Left ventricle myocardium superior (tissue), 1 donor: ENCODE results near the gene PRKCI. TPM values are rescaled to one million over a fixed set of nuclear protein-coding genes. Genes with fewer than 3 reads are reported as not detected.
"Not testable (repeated sequence)": the region's sequence is repeated elsewhere in the genome, so short reads cannot be mapped to it uniquely, and the experiment has no call there.

ENCODE experiments used
- ATAC-seq: fragments of 200-7000 bp; cut with Tn5 transposase; one replicate; pipeline ENCODE4 v1.9.1; 2020; ENCODE audit warnings: mild to moderate bottlenecking, moderate library complexity
- DNase-seq: peaks from one replicate; pipeline ENCODE4 v3.0.0-alpha.2; 2020
- intact Hi-C: fragments of 100-400 bp; cut with micrococcal nuclease; formaldehyde crosslinking; loops from one replicate; pipeline ENCODE4 v1.11.0; 2022
- long read RNA-seq: library from polyadenylated mRNA; unstranded; transcript quantifications from one replicate; pipeline ENCODE4 v2.0.0, GENCODE V29; 2021
- total RNA-seq: library from RNA; stranded (reverse); fragmentation: NEBNext Ultra II Directional; extraction: Animal tissue kit (Norgen Biotek cat#: 25700); gene quantifications from one replicate; pipeline ENCODE4 v1.2.1, GENCODE V29; 2021
- donor health status: DM: no; HTN: yes; CAD: no; lungs with severe emphysema.

PRKCI gene
- 15.8 TPM for total RNA-seq
- long read RNA-seq, full-length matches to known transcripts, result 45 of 62 reads
- long read RNA-seq, partial matches to known transcripts, result 4 of 62 reads
- long read RNA-seq, other reads (novel, unspliced or antisense), result 13 of 62 reads

DNA sequence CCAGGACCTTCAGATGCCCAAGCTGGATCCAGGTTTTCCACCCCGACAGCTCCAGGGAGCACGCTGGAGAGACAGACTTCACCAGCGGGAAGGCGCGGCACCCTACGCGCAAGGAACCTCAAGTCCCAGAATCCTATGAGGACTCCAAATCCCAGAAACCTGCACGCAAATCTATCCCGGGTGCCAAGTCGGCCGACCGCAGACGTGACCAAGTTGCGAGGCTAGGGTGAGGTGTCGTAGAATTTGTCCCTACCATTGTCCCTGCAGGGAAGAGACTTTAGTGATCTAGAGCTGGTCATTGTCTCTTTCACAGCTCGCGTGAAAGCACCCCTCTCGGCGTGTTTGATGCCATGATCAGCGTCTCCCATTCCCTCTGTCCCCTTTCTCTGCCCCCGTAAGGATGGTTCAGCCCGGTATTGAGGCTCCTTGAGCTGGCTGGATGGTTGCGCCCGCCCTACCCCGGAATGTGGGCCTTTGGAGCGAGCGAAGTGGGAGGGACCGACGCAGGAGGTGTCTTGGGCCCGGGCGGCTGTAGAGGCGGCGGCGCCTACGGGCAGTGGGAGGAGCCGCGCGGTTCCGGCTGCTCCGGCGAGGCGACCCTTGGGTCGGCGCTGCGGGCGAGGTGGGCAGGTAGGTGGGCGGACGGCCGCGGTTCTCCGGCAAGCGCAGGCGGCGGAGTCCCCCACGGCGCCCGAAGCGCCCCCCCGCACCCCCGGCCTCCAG is at the start of gene PRKCI:
TSS of gene PRKCI (plus strand) at position 501 of the 723 bp plus-strand sequence. CDS start 246 bp downstream, outside the sequence.
- DNase-seq, result peak; percentile 97

DNA sequence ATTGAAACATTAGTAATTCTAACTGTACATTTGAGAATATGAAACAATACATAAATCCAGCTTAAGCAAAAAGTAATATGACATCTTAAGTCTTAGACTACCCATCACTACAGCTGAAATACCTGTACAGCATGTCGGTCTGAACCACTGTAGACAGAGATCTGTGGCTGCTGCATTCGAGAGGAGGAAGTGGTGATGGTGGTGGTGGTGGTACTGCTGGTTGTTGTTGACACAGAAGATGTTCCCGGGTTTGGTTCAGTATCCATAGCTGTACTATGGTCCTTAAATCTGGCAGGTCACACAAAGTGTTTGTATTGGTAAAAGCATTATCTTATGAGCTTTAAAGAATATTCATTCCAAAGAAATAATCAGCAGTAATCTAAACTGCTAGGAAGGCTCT is 43.6 kb upstream of the PRKCI start:
- DNase-seq, result no peak
- intact Hi-C loops, result no loop called here
- ATAC-seq, result no peak

More for the DNA sequence above, at the start of gene PRKCI:
- intact Hi-C loops, result no loop called here
- peak; percentile 99 for ATAC-seq

- DNase-seq, result no peak
- no peak for ATAC-seq
- intact Hi-C loops, result no loop called here
Observed at GRCh38 chr3:170179432-170179831, 42.8 kb upstream of the PRKCI start.

DNA sequence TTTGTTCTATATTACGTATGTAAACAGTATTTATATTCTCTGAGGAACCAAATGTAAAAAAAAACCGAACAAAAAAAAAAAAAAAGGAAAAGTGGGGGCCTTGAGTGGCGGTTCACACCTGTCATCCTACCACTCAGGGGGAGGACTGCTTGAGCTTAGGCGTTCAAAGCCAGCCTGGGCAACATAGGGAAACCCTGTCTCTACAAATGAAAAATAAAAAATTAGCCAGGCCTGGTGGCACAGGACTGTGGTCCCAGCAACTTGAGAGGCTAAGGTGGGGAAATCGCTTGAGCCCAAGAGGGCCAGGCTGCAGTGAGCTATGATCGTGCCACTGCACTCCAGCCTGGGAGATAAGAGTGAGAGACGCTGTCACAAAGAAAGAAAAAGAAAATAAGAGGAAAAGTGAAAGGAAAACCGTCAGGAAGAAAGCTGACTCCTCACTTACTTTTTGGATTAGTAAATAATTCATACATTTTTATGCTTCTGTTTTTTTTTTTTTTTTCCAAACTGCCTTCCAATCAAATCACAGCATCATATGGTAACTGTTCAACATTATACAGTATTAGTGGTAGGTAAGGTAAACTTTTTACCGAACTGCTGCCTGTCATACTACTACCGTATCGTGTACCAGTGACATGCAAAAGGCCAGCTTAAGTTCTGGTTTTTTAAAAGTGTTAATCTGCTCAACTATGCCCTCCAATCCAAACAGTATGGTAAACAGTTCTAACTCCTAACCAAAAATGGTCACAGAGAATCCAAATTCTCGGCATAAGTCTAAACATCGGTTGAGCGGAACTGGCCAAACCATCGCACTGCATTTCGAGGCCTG is 41.9 kb upstream of the PRKCI start:
- DNase-seq, result no peak
- intact Hi-C loops, result no loop called here
- ATAC-seq, result peak; percentile 33

- intact Hi-C loops, result no loop called here
- peak; percentile 96 for ATAC-seq
- peak; percentile 96 for DNase-seq
Observed at GRCh38 chr3:170180908-170181885, 41.0 kb upstream of the PRKCI start, which contains the start of gene PHC3. TSS of gene PHC3 (minus strand) at chr3:170181733. CDS start at chr3:170181715, 18 bp downstream.

DNA sequence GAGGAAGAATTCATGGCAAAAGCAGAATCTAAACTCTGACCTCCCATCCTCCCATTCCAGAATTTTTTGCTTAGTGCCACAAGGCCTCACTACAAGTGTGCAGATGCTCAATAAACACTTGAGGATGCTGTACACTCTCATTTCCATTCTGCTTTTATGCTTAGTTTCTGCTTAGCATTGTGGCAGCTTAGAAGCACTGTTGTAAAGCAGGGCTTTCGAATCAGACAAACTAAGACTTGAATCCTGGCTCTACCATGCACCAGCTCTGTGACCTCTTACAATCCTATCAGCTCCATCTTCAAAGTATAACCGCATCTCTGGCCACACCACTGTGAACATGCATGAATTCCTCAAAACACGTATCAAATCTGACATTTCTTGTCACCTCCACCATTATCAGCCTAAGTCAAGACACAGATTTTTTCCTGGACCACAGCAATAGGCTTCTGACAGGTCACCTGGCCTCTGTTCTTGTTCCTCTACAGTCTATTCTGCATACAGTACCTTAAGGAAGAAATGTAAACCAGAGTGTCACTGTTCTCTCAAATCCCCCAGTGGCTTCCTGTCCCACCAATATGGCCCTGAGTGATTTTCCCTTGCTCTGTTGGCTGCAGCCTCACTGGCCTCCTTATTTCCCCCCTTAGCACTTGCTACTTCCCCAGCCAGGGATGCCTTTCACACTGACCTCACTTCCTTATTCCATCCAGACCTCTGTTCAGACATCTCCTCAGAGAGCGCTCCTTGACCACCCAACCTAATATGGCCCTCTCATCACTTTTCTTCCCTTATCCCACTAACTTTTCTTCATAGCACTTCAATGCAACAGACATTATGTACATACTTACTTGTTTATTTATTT is 32.6 kb upstream of the PRKCI start:
- intact Hi-C loops, result no loop called here
- DNase-seq (no peak), ATAC-seq (peak; percentile 15)

GRCh38 chr3:170195759-170196158 is 26.5 kb upstream of the PRKCI start:
- intact Hi-C loops, result not testable (repeated sequence)

GRCh38 chr3:170196833-170197232 is 25.4 kb upstream of the PRKCI start:
- intact Hi-C loops, result no loop called here
- DNase-seq (no peak), ATAC-seq (no peak)

More at GRCh38 chr3:170195759-170196158, 26.5 kb upstream of the PRKCI start:
- ATAC-seq, DNase-seq: not testable (repeated sequence)

DNA sequence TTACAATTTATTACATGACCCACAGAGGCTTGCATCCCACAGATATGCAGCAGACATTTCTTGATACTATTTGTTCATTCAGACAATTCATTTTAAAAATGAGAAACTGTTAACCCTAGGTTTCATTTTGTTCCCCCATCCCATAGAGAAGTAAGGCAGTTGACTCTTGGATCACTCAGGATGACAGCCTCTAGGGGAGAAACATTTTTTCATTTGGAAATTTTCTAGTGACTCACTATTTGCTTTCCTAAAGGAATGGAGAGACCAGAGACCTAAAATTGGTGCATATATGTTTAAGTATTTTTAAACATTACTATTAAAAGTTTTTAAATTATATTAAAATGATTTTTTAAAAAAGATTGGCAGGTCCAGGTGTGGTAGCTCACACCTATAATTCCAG is 21.2 kb upstream of the PRKCI start:
- ATAC-seq (no peak), DNase-seq (no peak)
- intact Hi-C loops, result loop anchor here (5.0 kb wide), 1 partner anchor 201 kb away; no protein-coding TSS in a partner anchor

DNA sequence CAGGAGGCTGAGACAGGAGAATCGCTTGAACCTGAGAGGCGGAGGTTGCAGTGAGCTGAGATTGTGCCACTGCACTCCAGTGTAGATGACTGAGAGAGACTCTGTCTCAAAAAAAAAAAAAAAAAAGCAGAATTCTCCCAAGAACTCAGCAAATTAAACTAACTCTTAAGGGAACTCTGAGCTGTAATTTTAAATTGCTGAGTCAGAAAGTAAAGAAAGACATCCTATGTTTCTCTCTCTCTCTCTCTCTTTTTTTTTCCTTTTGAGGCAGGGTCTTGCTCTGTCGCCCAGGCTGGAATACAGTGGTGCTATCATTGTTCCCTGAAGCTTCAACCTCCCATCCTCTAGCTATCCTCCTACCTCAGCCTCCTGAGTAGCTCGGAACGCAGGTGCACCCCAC is 20.7 kb upstream of the PRKCI start:
- ATAC-seq (no peak), DNase-seq (no peak)
- intact Hi-C loops, result loop anchor here (5.0 kb wide), 1 partner anchor 201 kb away; no protein-coding TSS in a partner anchor

GRCh38 chr3:170203457-170203856 is 18.8 kb upstream of the PRKCI start:
- no peak for ATAC-seq
- DNase-seq, result no peak
- intact Hi-C loops, result loop anchor here (5.0 kb wide), 1 partner anchor 199 kb away; no protein-coding TSS in a partner anchor

DNA sequence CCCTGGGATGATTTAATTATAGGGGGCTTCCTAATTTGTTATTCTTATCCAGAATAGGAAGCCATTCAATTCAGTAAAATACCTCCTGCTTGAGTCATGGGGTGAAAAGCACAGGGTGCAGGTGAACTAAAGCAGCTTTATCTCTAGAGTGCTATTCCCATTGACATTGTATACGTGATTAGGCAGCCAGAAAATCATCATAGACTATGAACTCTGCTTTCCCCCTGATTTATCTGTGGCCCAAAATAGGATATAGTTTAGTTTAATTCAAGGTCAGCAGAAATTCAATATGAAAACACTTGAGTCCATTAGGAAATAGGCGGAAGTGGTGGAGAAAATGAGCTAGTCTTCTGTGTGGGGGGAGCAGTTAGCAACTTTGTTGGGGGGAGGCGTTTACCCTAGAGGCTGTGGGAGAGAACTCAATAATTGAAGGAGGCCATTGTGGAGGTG is 18.2 kb upstream of the PRKCI start:
- no peak for ATAC-seq
- intact Hi-C loops, result loop anchor here (5.0 kb wide), 1 partner anchor 198 kb away; no protein-coding TSS in a partner anchor
- DNase-seq, result no peak

DNA sequence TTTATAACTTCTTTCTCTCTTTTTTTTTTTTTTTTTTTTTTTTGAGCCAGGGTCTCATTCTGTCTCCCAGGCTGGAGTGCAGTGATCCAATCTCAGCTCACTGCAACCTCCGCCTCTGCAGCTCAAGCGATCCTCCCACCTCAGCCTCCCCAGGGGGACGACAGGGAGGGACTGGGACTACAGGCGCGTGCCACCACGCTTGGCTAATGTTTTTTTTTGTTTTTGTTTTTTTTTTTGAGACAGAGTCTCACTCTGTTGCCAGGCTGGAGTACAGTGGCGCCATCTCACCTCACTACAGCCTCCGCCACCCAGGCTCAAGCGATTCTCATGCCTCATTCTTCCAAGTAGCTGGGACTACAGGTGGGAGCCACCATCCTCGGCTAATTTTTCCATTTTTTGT is 17.7 kb upstream of the PRKCI start:
- DNase-seq (no peak), ATAC-seq (no peak)
- intact Hi-C loops, result loop anchor here (5.0 kb wide), 1 partner anchor 198 kb away; no protein-coding TSS in a partner anchor

DNA sequence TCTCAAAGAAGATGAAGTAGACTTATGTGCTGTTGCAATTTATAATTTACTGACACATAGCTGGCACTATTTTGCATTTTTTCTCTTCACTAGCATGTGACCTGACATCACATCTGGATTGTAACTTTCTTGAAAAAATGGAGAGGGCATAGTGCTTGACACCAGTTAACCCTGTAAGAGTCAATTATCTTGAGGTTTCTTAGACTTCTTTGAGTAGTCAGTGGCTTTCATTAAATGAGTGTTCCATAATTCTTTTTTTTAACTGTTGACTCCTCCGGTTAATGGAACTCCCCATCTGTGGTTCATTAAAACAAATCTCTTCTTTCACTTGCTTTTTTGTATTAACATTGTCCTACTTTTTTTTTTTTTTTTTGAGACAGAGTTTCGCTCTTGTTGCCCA is 16.9 kb upstream of the PRKCI start:
- ATAC-seq, result no peak

GRCh38 chr3:170206164-170206762 is 16.0 kb upstream of the PRKCI start:
- intact Hi-C loops, ATAC-seq: not testable (repeated sequence)

More for the DNA sequence above, 16.9 kb upstream of the PRKCI start:
- no peak for DNase-seq
- intact Hi-C loops, result no loop called here

GRCh38 chr3:170207717-170208116 is 14.5 kb upstream of the PRKCI start:
- DNase-seq (no peak), ATAC-seq (no peak)
- intact Hi-C loops, result no loop called here

More at GRCh38 chr3:170206164-170206762, 16.0 kb upstream of the PRKCI start:
- DNase-seq, result not testable (repeated sequence)

DNA sequence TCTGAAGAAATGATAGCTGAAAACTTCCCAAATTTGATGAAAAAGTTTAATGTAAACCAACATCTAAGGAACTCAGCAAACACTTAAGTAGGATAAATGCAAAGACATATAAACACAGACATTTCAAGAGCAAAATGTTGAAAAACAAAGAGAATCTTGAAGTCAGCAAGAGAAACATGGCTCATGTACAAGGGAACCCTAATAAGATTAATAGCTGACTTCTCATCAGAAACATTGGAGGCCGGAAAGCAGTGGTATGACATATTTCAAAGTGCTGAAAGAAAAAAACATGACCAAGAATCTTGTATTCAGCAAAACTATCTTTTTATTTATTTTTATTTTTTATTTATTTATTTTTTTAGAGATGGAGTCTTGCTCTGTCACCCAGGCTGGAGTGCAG is 10.6 kb upstream of the PRKCI start:
- intact Hi-C loops, result no loop called here
- ATAC-seq, result no peak
- DNase-seq, result no peak
